ENCODE results near the gene TMEM47.

- TF ChIP-seq CTCF (IDR thresholded peaks at IDR 0.05), result no peak
- TF ChIP-seq, protein P1, sequence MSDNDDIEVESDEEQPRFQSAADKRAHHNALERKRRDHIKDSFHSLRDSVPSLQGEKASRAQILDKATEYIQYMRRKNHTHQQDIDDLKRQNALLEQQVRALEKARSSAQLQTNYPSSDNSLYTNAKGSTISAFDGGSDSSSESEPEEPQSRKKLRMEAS (CRISPR knock-in tag; IDR thresholded peaks at IDR 0.05), result no peak
- no peak for TF ChIP-seq ZNF121 (CRISPR knock-in tag; IDR thresholded peaks at IDR 0.05)
- TF ChIP-seq IRF2 (CRISPR knock-in tag; IDR thresholded peaks at IDR 0.05; ENCODE audit: borderline replicate concordance, low read depth), result no peak
These were observed 1.2 kb upstream of the TMEM47 start for GRCh38 chrX:34658326-34658725.

Measured in WTC11 (cell line).